Measurements from ENCODE around the gene PATJ.
"Not testable (repeated sequence)": the region's sequence is repeated elsewhere in the genome, so short reads cannot be mapped to it uniquely, and the experiment has no call there.

PATJ gene

GRCh38 chr1:62185233-62185632 is 443.0 kb downstream of the PATJ start:
- not testable (repeated sequence) for DNase-seq

GRCh38 chr1:62185677-62186076 is 443.4 kb downstream of the PATJ start:
- DNase-seq = no peak

GRCh38 chr1:62187548-62187947 is 445.3 kb downstream of the PATJ start:
- no peak for DNase-seq

GRCh38 chr1:62188111-62188510 is 445.8 kb downstream of the PATJ start:
- DNase-seq = no peak

- DNase-seq = no peak
These were observed 452.6 kb downstream of the PATJ start, which contains the start of gene L1TD1 for GRCh38 chr1:62194651-62195544. Gene L1TD1 (plus strand): TSS chr1:62194849. CDS start chr1:62206629, 11,780 bp downstream.

GRCh38 chr1:62196086-62196690 is 453.9 kb downstream of the PATJ start:
- no peak for DNase-seq

GRCh38 chr1:62198069-62198780 is 455.9 kb downstream of the PATJ start:
- no peak for DNase-seq

- no peak for DNase-seq
These were observed 456.5 kb downstream of the PATJ start for GRCh38 chr1:62198781-62199125.

- DNase-seq = no peak
These were observed 464.9 kb downstream of the PATJ start for GRCh38 chr1:62207187-62207586.

- DNase-seq = no peak
These were observed 465.8 kb downstream of the PATJ start for GRCh38 chr1:62208087-62208486.

- no peak for DNase-seq
These were observed 466.7 kb downstream of the PATJ start for GRCh38 chr1:62208970-62209369.

GRCh38 chr1:62209931-62210595 is 467.8 kb downstream of the PATJ start:
- no peak for DNase-seq

GRCh38 chr1:62210960-62211359 is 468.7 kb downstream of the PATJ start:
- DNase-seq = no peak

- DNase-seq = no peak
These were observed 470.1 kb downstream of the PATJ start for GRCh38 chr1:62212411-62212810.

GRCh38 chr1:62213075-62213914 is 471.0 kb downstream of the PATJ start:
- no peak for DNase-seq

- no peak for DNase-seq
These were observed 476.3 kb downstream of the PATJ start for GRCh38 chr1:62218604-62219003.

GRCh38 chr1:62220456-62220855 is 478.2 kb downstream of the PATJ start:
- not testable (repeated sequence) for DNase-seq

- DNase-seq = no peak
These were observed 478.9 kb downstream of the PATJ start for GRCh38 chr1:62221171-62221570.

GRCh38 chr1:62222321-62222720 is 480.0 kb downstream of the PATJ start:
- DNase-seq = no peak

- no peak for DNase-seq
These were observed 481.9 kb downstream of the PATJ start for GRCh38 chr1:62224182-62224581.

- DNase-seq = no peak
These were observed 485.2 kb downstream of the PATJ start for GRCh38 chr1:62227496-62227895.
